CD14-positive monocyte (primary cell): ENCODE data around the gene RBL2. TPM values are rescaled to one million over a fixed set of nuclear protein-coding genes. Genes with fewer than 3 reads are reported as not detected.
"Not testable (repeated sequence)": the region's sequence is repeated elsewhere in the genome, so short reads cannot be mapped to it uniquely, and the experiment has no call there.

Experiments used
- DNase-seq, 3 donors: peaks; one replicate each; pipeline ENCODE4 v3.0.0-alpha.2; 2011 to 2022
- H2AFZ ChIP-seq: 2 replicates; pipeline ENCODE4 v1.6.0; 2012; ENCODE audit warnings: mild to moderate bottlenecking, low read depth, low read length, inconsistent platforms; ENCODE audit not compliant: insufficient read depth, poor library complexity, severe bottlenecking
- H3K27ac ChIP-seq, 2 donors: 1 replicate in 1 of 2; 2 replicates in 1 of 2; pipeline ENCODE4 v1.5.1; 2012 to 2013; ENCODE audit warnings: low read length in 2 of 2, control low read depth in 1 of 2, inconsistent platforms in 1 of 2, low read depth in 1 of 2, mild to moderate bottlenecking in 1 of 2
- H3K27me3 ChIP-seq, 2 donors: one replicate each; pipeline versions ENCODE4 v1.6.0 to v1.6.1; 2011 to 2013; ENCODE audit warnings: low read length in 2 of 2; ENCODE audit not compliant: control insufficient read depth in 2 of 2, insufficient read depth in 2 of 2
- H3K36me3 ChIP-seq, 2 donors: replicated peaks in 1 of 2; 1 replicate in 1 of 2; 2 replicates in 1 of 2; pipeline versions ENCODE4 v1.5.1 to v1.6.1; 2012 to 2013; ENCODE audit warnings: low read length in 2 of 2, control low read depth in 1 of 2, inconsistent platforms in 1 of 2, mild to moderate bottlenecking in 1 of 2; ENCODE audit not compliant: insufficient read depth in 2 of 2, control insufficient read depth in 1 of 2
- H3K4me1 ChIP-seq, 2 donors: 1 replicate in 1 of 2; 2 replicates in 1 of 2; pipeline versions ENCODE4 v1.5.1 to v1.6.1; 2012 to 2013; ENCODE audit warnings: low read length in 2 of 2, control low read depth in 1 of 2, inconsistent platforms in 1 of 2, mild to moderate bottlenecking in 1 of 2, moderate library complexity in 1 of 2; ENCODE audit not compliant: insufficient read depth in 2 of 2, control insufficient read depth in 1 of 2
- H3K4me2 ChIP-seq: replicated peaks from 2 replicates; pipeline ENCODE3; 2012; ENCODE audit warnings: low read length, moderate library complexity, mild to moderate bottlenecking; ENCODE audit not compliant: poor library complexity, severe bottlenecking; ENCODE audit errors: extremely low read depth
- H3K4me3 ChIP-seq, 3 experiments: fragments of 200-600 bp in 1 of 3; sonication (generic) in 1 of 3; replicated peaks in 1 of 3; 1 replicate in 2 of 3; 2 replicates in 1 of 3; pipeline ENCODE4 v1.5.1; 2011 to 2013; ENCODE audit warnings: low read length in 3 of 3, mild to moderate bottlenecking in 3 of 3, control low read depth in 2 of 3, low read depth in 2 of 3, inconsistent platforms in 1 of 3, moderate library complexity in 1 of 3
- H3K79me2 ChIP-seq: 2 replicates; pipeline ENCODE4 v1.6.0; 2012; ENCODE audit warnings: mild to moderate bottlenecking, control low read depth, inconsistent platforms, low read length, moderate library complexity; ENCODE audit not compliant: insufficient read depth
- H3K9ac ChIP-seq: 2 replicates; pipeline ENCODE4 v1.6.0; 2017; ENCODE audit warnings: low read length, mild to moderate bottlenecking; ENCODE audit not compliant: insufficient read depth, poor library complexity, severe bottlenecking
- H3K9me3 ChIP-seq, 2 donors: replicated peaks in 1 of 2; 1 replicate in 1 of 2; 2 replicates in 1 of 2; pipeline versions ENCODE4 v1.5.1 to v1.6.1; 2012 to 2013; ENCODE audit warnings: low read length in 2 of 2, control low read depth in 1 of 2; ENCODE audit not compliant: control insufficient read depth in 1 of 2, insufficient read depth in 1 of 2
- H4K20me1 ChIP-seq: 2 replicates; pipeline ENCODE4 v1.6.0; 2012; ENCODE audit warnings: mild to moderate bottlenecking, low read length, control low read depth, moderate library complexity; ENCODE audit not compliant: insufficient read depth
- H3K27ac Mint-ChIP-seq, 7 donors: one replicate each; pipeline ENCODE4 v1.8.0; 2020; ENCODE audit warnings: mild to moderate bottlenecking in 7 of 7, mixed read lengths in 7 of 7, moderate library complexity in 6 of 7, inconsistent platforms in 2 of 7
- H3K27me3 Mint-ChIP-seq, 3 donors: one replicate each; pipeline ENCODE4 v1.8.0; 2021 to 2022; ENCODE audit warnings: low read depth in 3 of 3, mild to moderate bottlenecking in 3 of 3, mixed read lengths in 3 of 3, moderate library complexity in 3 of 3, inconsistent platforms in 1 of 3
- H3K36me3 Mint-ChIP-seq, 2 donors: one replicate each; pipeline ENCODE4 v1.8.0; 2020; ENCODE audit warnings: mixed read lengths in 2 of 2, inconsistent platforms in 1 of 2, mild to moderate bottlenecking in 1 of 2
- H3K4me1 Mint-ChIP-seq: one replicate; pipeline ENCODE4 v1.8.0; 2020; ENCODE audit warnings: mild to moderate bottlenecking, mixed read lengths
- H3K4me3 Mint-ChIP-seq, 2 donors: one replicate each; pipeline ENCODE4 v1.8.0; 2020; ENCODE audit warnings: mild to moderate bottlenecking in 2 of 2, mixed read lengths in 2 of 2, moderate library complexity in 1 of 2
- H3K9me3 Mint-ChIP-seq, 7 donors: one replicate each; pipeline ENCODE4 v1.8.0; 2020 to 2022; ENCODE audit warnings: mixed read lengths in 7 of 7, mild to moderate bottlenecking in 6 of 7, moderate library complexity in 6 of 7, inconsistent platforms in 2 of 7
- WGBS: methylation state at CpG from one replicate; pipeline ENCODE4 v1.1.5; 2013; ENCODE audit warnings: missing lambda C conversion rate; ENCODE audit not compliant: insufficient coverage; 5-methylcytosine and 5-hydroxymethylcytosine counted together
- intact Hi-C, 2 donors: fragments of 100-400 bp; cut with micrococcal nuclease; formaldehyde crosslinking; loops; one replicate each; pipeline versions ENCODE4 v1.15.0 to v1.15.1; 2023
- polyA minus RNA-seq: library from RNA; depleted of rRNA, polyadenylated mRNA; stranded (reverse); fragments of >200 nt; gene quantifications from 2 replicates; pipeline ENCODE4 v1.2.3, GENCODE V29; 2012
- polyA plus RNA-seq, 3 donors: library from polyadenylated mRNA; depleted of rRNA in 1 of 3; unstranded in 2 of 3; stranded (reverse) in 1 of 3; fragments of 300-500 nt in 2 of 3; fragments of >200 nt in 1 of 3; fragmentation: Illumina TruSeq in 2 of 3; gene quantifications; 1 replicate in 2 of 3; 2 replicates in 1 of 3; pipeline ENCODE4 v1.2.3, GENCODE V29; 2012 to 2021
- total RNA-seq, 12 experiments: library from RNA in 1 of 12; stranded (reverse) in 1 of 12; fragments of 120-200 nt in 1 of 12; gene quantifications; one replicate each; pipeline ENCODE4 v1.2.4 and lab custom pipeline; 2013 to 2026; ENCODE audit warnings: mixed read lengths in 6 of 12, inconsistent platforms in 1 of 12
- TF ChIP-seq, protein P1 (sequence below): fragments of 200-600 bp; IDR thresholded peaks from one replicate; pipeline ENCODE4 v1.8.0; 2022; ENCODE audit warnings: antibody characterized with exemption, mild to moderate bottlenecking

RBL2 gene, protein sequence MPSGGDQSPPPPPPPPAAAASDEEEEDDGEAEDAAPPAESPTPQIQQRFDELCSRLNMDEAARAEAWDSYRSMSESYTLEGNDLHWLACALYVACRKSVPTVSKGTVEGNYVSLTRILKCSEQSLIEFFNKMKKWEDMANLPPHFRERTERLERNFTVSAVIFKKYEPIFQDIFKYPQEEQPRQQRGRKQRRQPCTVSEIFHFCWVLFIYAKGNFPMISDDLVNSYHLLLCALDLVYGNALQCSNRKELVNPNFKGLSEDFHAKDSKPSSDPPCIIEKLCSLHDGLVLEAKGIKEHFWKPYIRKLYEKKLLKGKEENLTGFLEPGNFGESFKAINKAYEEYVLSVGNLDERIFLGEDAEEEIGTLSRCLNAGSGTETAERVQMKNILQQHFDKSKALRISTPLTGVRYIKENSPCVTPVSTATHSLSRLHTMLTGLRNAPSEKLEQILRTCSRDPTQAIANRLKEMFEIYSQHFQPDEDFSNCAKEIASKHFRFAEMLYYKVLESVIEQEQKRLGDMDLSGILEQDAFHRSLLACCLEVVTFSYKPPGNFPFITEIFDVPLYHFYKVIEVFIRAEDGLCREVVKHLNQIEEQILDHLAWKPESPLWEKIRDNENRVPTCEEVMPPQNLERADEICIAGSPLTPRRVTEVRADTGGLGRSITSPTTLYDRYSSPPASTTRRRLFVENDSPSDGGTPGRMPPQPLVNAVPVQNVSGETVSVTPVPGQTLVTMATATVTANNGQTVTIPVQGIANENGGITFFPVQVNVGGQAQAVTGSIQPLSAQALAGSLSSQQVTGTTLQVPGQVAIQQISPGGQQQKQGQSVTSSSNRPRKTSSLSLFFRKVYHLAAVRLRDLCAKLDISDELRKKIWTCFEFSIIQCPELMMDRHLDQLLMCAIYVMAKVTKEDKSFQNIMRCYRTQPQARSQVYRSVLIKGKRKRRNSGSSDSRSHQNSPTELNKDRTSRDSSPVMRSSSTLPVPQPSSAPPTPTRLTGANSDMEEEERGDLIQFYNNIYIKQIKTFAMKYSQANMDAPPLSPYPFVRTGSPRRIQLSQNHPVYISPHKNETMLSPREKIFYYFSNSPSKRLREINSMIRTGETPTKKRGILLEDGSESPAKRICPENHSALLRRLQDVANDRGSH
- 106 TPM for total RNA-seq (2013)
- 100 to 1,000 TPM in 1 of 3 donors, 10 to 100 TPM in 2; 54.3 to 104 (median 77.7) TPM for polyA plus RNA-seq
- 43.9 and 45.6 TPM in 2 replicates for polyA minus RNA-seq
- 20.6 to 152 (median 119) reads per million in 11 experiments for total RNA-seq (lab: John Stamatoyannopoulos, UW)

DNA sequence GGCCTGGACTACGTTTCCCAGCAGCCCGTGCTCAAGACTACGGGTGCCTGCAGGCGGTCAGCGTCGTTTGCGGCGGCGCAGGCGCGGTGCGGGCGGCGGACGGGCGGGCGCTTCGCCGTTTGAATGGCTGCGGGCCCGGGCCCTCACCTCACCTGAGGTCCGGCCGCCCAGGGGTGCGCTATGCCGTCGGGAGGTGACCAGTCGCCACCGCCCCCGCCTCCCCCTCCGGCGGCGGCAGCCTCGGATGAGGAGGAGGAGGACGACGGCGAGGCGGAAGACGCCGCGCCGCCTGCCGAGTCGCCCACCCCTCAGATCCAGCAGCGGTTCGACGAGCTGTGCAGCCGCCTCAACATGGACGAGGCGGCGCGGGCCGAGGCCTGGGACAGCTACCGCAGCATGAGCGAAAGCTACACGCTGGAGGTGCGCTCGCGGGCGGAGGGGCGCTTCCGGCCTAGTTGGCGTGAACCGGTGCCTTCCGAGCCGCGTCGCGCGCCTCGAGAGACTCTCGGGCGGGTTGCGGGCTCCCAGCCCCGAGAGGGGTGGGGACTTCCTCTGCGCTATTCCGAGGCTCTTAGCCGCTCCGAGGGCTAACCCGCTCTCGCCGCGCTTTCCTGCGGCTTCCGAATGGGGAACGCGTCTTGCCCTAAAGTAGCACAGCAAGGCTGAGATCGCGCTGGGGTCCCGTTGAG, at the start of gene RBL2:
TSS of gene RBL2 (plus strand) at position 95 of the 689 bp plus-strand sequence. CDS start at position 181, 86 bp downstream.
- Histone ChIP-seq H3K9me3 (no peaks in the 10 kb centered on the region), H3K4me1 (peaks cover 11 to 19% of the 10 kb centered on the region in 2 donors), H3K36me3 (peaks cover 0 to 10% of the 10 kb centered on the region in 2 donors), H3K9ac (peak within 1 kb of the TSS; percentile 95), H4K20me1 (peaks cover 17% of the 10 kb centered on the region), H3K27ac (peak within 1 kb of the TSS; percentile 87 to 90), H3K79me2 (peaks cover 56% of the 10 kb centered on the region), H3K4me3 (peak within 1 kb of the TSS; percentile 77 to 94 (median 87)), H3K27me3 (no peaks in the 10 kb centered on the region), H3K4me2 (peak within 1 kb of the TSS; percentile 93), H2AFZ (peak within 1 kb of the TSS; percentile 94)
- WGBS, result under 1% methylated on average over 87 of the region's 89 CpGs
- intact Hi-C loops, result loop anchor here in 1 of 2 donors (2.0 kb wide), 1 partner anchor 68 kb away; the partner anchor contains the start of gene AKTIP
- peak; percentile 50 to 77 (median 61) for DNase-seq
- peak within 1 kb of the TSS; percentile 97 to 98 for H3K4me3 Mint-ChIP-seq
- peaks cover 0 to 5% (median 0%) of the 10 kb centered on the region in 7 donors for H3K9me3 Mint-ChIP-seq
- H3K27me3 Mint-ChIP-seq, result peaks cover 0 to 10% (median 3%) of the 10 kb centered on the region in 3 donors
- TF ChIP-seq, protein P1, sequence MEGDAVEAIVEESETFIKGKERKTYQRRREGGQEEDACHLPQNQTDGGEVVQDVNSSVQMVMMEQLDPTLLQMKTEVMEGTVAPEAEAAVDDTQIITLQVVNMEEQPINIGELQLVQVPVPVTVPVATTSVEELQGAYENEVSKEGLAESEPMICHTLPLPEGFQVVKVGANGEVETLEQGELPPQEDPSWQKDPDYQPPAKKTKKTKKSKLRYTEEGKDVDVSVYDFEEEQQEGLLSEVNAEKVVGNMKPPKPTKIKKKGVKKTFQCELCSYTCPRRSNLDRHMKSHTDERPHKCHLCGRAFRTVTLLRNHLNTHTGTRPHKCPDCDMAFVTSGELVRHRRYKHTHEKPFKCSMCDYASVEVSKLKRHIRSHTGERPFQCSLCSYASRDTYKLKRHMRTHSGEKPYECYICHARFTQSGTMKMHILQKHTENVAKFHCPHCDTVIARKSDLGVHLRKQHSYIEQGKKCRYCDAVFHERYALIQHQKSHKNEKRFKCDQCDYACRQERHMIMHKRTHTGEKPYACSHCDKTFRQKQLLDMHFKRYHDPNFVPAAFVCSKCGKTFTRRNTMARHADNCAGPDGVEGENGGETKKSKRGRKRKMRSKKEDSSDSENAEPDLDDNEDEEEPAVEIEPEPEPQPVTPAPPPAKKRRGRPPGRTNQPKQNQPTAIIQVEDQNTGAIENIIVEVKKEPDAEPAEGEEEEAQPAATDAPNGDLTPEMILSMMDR, result no peak
- H3K36me3 Mint-ChIP-seq, result peaks cover 3 to 4% of the 10 kb centered on the region in 2 donors
- H3K4me1 Mint-ChIP-seq, result peaks cover 22% of the 10 kb centered on the region
- H3K27ac Mint-ChIP-seq, result peak within 1 kb of the TSS; percentile 92 to 98 (median 96)

- H3K4me1 ChIP-seq, H3K27me3 ChIP-seq, H2AFZ ChIP-seq, intact Hi-C loops, H3K36me3 ChIP-seq, H3K36me3 Mint-ChIP-seq, H3K79me2 ChIP-seq, H3K4me3 Mint-ChIP-seq, H3K4me1 Mint-ChIP-seq, H3K27ac ChIP-seq, H3K4me2 ChIP-seq, H3K4me3 ChIP-seq, H4K20me1 ChIP-seq, H3K9ac ChIP-seq, DNase-seq, H3K27ac Mint-ChIP-seq: not testable (repeated sequence)
- 78% methylated on average over 7 of the region's 8 CpGs for WGBS
- Mint-ChIP-seq H3K9me3 (peaks cover 24 to 39% (median 32%) of the 10 kb centered on the region in 7 donors), H3K27me3 (peaks cover 7 to 17% (median 9%) of the 10 kb centered on the region in 3 donors)
- H3K9me3 ChIP-seq, result peaks cover 17 to 26% of the 10 kb centered on the region in 2 donors
Measured at GRCh38 chr16:53384610-53385009, 49.7 kb upstream of the RBL2 start.
